ENCODE results near the gene SOS2. TPM values are rescaled to one million over a fixed set of nuclear protein-coding genes. Genes with fewer than 3 reads are reported as not detected.

SOS2 gene
- total and polyA plus RNA-seq, 4 donors: 3.1 to 20.1 (median 9.1) TPM

DNA sequence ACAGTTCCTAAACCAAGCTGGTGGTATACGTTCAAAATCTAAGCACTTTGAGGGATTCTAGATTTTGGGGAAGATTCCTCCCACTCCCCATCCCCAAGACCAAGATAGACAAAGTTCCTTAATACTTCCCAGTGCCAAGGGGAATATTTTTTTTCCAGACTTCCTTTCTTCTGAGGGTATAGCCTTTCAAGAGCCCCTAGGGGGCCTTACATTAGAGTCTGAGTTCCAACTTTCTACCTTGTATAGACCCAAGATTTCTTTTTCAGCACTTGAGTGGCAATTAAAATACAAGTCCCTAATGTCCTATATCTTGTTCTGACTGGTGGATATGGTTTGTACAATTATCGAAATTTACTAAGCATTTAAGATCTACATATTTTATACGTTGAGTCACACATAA is 28.7 kb upstream of the SOS2 start (continued):
- TF ChIP-seq, protein P1, sequence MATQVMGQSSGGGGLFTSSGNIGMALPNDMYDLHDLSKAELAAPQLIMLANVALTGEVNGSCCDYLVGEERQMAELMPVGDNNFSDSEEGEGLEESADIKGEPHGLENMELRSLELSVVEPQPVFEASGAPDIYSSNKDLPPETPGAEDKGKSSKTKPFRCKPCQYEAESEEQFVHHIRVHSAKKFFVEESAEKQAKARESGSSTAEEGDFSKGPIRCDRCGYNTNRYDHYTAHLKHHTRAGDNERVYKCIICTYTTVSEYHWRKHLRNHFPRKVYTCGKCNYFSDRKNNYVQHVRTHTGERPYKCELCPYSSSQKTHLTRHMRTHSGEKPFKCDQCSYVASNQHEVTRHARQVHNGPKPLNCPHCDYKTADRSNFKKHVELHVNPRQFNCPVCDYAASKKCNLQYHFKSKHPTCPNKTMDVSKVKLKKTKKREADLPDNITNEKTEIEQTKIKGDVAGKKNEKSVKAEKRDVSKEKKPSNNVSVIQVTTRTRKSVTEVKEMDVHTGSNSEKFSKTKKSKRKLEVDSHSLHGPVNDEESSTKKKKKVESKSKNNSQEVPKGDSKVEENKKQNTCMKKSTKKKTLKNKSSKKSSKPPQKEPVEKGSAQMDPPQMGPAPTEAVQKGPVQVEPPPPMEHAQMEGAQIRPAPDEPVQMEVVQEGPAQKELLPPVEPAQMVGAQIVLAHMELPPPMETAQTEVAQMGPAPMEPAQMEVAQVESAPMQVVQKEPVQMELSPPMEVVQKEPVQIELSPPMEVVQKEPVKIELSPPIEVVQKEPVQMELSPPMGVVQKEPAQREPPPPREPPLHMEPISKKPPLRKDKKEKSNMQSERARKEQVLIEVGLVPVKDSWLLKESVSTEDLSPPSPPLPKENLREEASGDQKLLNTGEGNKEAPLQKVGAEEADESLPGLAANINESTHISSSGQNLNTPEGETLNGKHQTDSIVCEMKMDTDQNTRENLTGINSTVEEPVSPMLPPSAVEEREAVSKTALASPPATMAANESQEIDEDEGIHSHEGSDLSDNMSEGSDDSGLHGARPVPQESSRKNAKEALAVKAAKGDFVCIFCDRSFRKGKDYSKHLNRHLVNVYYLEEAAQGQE (IDR thresholded peaks at IDR 0.05): no peak
- TF ChIP-seq, protein P2, sequence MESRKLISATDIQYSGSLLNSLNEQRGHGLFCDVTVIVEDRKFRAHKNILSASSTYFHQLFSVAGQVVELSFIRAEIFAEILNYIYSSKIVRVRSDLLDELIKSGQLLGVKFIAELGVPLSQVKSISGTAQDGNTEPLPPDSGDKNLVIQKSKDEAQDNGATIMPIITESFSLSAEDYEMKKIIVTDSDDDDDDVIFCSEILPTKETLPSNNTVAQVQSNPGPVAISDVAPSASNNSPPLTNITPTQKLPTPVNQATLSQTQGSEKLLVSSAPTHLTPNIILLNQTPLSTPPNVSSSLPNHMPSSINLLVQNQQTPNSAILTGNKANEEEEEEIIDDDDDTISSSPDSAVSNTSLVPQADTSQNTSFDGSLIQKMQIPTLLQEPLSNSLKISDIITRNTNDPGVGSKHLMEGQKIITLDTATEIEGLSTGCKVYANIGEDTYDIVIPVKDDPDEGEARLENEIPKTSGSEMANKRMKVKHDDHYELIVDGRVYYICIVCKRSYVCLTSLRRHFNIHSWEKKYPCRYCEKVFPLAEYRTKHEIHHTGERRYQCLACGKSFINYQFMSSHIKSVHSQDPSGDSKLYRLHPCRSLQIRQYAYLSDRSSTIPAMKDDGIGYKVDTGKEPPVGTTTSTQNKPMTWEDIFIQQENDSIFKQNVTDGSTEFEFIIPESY (IDR thresholded peaks at IDR 0.05): no peak

DNA sequence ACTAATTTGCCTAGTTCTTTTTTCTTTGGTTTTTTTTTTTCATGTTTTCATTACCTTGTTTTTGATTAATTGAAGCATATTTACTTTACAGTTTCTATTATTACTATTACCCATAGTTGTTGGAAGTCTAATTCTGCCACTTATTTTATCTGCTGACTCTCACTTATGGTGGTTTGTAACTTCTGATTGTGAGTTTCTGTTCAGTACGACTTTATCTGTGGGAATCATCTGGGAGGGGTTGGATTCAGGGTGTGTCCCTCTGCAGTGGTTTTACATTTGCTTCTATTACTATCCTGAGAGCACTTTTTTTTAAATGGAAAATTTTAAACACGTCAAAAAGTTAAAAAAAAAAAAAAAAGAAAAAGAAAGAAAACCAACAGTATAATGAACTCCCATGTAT is 26.4 kb upstream of the SOS2 start:
- H3K36me3 ChIP-seq (ENCODE audit: control insufficient read depth in 4 of 4, insufficient read depth in 3 of 4, low read depth in 1 of 4, low read length in 3 of 4): peaks cover 0 to 4% (median 0%) of the 10 kb centered on the region in 4 donors
- H3K27me3 ChIP-seq (ENCODE audit: control insufficient read depth in 4 of 4, insufficient read depth in 4 of 4, low read length in 3 of 4): no peaks in the 10 kb centered on the region
- DNase-seq (ENCODE audit: low spot score): no peak
- TF ChIP-seq SP1 (IDR thresholded peaks at IDR 0.05) (no peak), JUND (IDR thresholded peaks at IDR 0.05) (no peak)
- TF ChIP-seq, protein P1 (IDR thresholded peaks at IDR 0.05): no peak
- no peak overlapping the region for H3K27ac ChIP-seq (ENCODE audit: low read depth in 1 of 2, low read length in 2 of 2)
- no peak overlapping the region for H3K9ac ChIP-seq (ENCODE audit: low read depth in 1 of 2, low read length in 2 of 2)
- no peaks in the 10 kb centered on the region for H3K4me1 ChIP-seq (ENCODE audit: control insufficient read depth in 4 of 4, insufficient read depth in 4 of 4, low read length in 3 of 4)
- 75% methylated on average over 2 of the region's 2 CpGs for WGBS
- H3K4me3 ChIP-seq (ENCODE audit: low read depth in 1 of 3, low read length in 3 of 3): no peak overlapping the region
- no peaks in the 10 kb centered on the region for H3K9me3 ChIP-seq (ENCODE audit: control insufficient read depth in 4 of 4, low read length in 3 of 4)

DNA sequence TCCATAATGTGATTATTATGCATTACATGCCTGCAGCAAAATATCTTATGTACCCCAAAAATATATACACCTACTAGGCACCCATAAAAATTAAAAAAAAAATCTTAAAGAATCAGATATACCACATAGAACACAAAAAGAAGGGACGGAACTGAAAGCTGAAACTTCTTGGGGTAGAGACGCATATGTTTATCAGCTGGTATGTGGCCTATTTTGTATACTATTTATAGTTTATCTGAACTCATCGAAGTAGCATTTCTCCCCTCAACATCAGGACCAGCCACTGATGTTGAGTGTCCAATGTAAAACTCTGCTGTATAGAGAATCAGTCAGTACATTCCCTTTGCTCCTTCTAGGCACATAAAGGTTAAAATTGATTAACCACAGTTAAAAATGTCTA is 22.9 kb upstream of the SOS2 start:
- WGBS: 96% methylated on average over 3 of the region's 3 CpGs
- H3K4me1 ChIP-seq (ENCODE audit: control insufficient read depth in 4 of 4, insufficient read depth in 4 of 4, low read length in 3 of 4): no peaks in the 10 kb centered on the region
- DNase-seq (ENCODE audit: low spot score): no peak

More for the DNA sequence above, 22.9 kb upstream of the SOS2 start:
- no peak overlapping the region for H3K27ac ChIP-seq (ENCODE audit: low read depth in 1 of 2, low read length in 2 of 2)
- no peaks in the 10 kb centered on the region for H3K9me3 ChIP-seq (ENCODE audit: control insufficient read depth in 4 of 4, low read length in 3 of 4)
- H3K9ac ChIP-seq (ENCODE audit: low read depth in 1 of 2, low read length in 2 of 2): no peak overlapping the region
- H3K27me3 ChIP-seq (ENCODE audit: control insufficient read depth in 4 of 4, insufficient read depth in 4 of 4, low read length in 3 of 4): no peaks in the 10 kb centered on the region
- TF ChIP-seq HNF4A (conservative IDR thresholded peaks at IDR 0.05) (no peak), HNF4G (IDR thresholded peaks at IDR 0.05) (no peak), EGR1 (IDR thresholded peaks at IDR 0.05; ENCODE audit: low read depth in 2 of 2) (no peak), YY1 (IDR thresholded peaks at IDR 0.05) (no peak), RAD21 (IDR thresholded peaks at IDR 0.05) (no peak), NR2F2 (IDR thresholded peaks at IDR 0.05) (no peak), SP1 (IDR thresholded peaks at IDR 0.05) (no peak), RXRA (IDR thresholded peaks at IDR 0.05) (no peak), TAF1 (conservative IDR thresholded peaks at IDR 0.05) (no peak), FOXA2 (IDR thresholded peaks at IDR 0.05) (no peak)
- TF ChIP-seq, protein P3, sequence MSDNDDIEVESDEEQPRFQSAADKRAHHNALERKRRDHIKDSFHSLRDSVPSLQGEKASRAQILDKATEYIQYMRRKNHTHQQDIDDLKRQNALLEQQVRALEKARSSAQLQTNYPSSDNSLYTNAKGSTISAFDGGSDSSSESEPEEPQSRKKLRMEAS (IDR thresholded peaks at IDR 0.05): no peak
- TF ChIP-seq, protein P2 (IDR thresholded peaks at IDR 0.05): no peak
- H3K36me3 ChIP-seq (ENCODE audit: control insufficient read depth in 4 of 4, insufficient read depth in 3 of 4, low read depth in 1 of 4, low read length in 3 of 4): peaks cover 0 to 4% (median under 1%) of the 10 kb centered on the region in 4 donors
- no peak overlapping the region for H3K4me3 ChIP-seq (ENCODE audit: low read depth in 1 of 3, low read length in 3 of 3)
